ENCODE data around the gene PRAMEF27.
"Not testable (repeated sequence)": the region's sequence is repeated elsewhere in the genome, so short reads cannot be mapped to it uniquely, and the experiment has no call there.

Gene PRAMEF27

GRCh38 chr1:13056475-13056874 is at the start of gene PRAMEF27:
Gene PRAMEF27, minus strand, starts transcription at chr1:13056575. Its CDS starts 2,916 bp downstream, at chr1:13053659.
- not testable (repeated sequence) for DNase-seq

DNA sequence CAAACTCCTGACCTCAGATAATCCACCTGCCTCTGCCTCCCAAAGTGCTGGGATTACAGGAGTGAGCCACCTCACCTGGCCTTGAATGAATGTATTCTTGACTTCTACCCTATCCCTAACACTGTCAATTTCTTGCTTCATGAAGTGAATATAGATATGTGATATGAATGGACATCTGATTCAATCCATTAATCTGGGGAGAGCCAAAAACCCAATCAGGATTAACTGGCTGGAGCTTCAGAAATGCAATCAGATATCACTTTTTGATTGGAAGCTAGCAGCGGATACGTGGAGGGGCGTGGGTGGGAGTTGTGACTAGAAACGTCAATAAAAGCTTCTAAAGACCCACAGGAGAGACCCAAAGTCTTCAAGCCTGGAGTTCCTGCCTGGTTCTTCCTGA is 14.1 kb upstream of the PRAMEF27 start, which contains the start of gene PRAMEF25:
Gene PRAMEF25 (plus strand): TSS at position 301 of the 400 bp plus-strand sequence. CDS start 2,920 bp downstream, outside the sequence.
- DNase-seq = not testable (repeated sequence)

- DNase-seq = not testable (repeated sequence)
Measured at GRCh38 chr1:13019846-13020245, 36.5 kb downstream of the PRAMEF27 start.

DNA sequence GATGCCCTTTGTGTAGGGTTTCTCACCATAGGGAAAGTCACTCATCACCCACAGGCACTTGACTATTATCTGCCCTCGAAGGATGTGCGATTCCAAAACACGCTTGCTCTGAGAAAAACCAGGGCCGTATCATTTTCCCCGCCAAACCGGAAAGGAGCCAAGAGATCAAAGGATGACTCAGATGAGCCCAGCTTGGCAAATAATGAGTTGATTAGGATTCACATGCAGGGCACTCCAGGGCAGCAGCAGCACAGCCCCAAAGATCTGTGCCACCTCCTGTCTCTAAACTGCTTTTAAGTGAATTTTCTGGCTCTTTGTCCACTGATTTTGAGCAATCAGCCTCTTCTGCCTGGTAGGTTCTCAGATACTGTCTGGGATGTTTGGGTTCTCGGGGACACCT is 44.4 kb downstream of the PRAMEF27 start:
- not testable (repeated sequence) for DNase-seq

GRCh38 chr1:13009348-13009747 is 47.0 kb downstream of the PRAMEF27 start:
- DNase-seq = not testable (repeated sequence)

GRCh38 chr1:13005732-13006131 is 50.6 kb downstream of the PRAMEF27 start:
- DNase-seq = not testable (repeated sequence)

All from fibroblast of skin of right quadriceps (primary cell).